Uterus (tissue), 4 donors: ENCODE measurements around the gene CHST3. TPM values are rescaled to one million over a fixed set of nuclear protein-coding genes. Genes with fewer than 3 reads are reported as not detected.

ENCODE experiments used
- DNase-seq, 2 donors: peaks; one replicate each; pipeline ENCODE4 v3.0.0-alpha.2; 2019 to 2020
- H3K27ac ChIP-seq, 2 donors: fragments of 200-600 bp; sonication (generic); 1 replicate in 1 of 2; 2 replicates in 1 of 2; pipeline ENCODE4 v1.5.1; 2016 to 2018
- H3K27me3 ChIP-seq, 2 donors: fragments of 200-600 bp; sonication (generic); one replicate each; pipeline ENCODE4 v1.5.1; 2018 to 2019; ENCODE audit warnings: control low read depth in 1 of 2
- H3K36me3 ChIP-seq, 2 donors: fragments of 200-600 bp; sonication (generic); one replicate each; pipeline ENCODE4 v1.5.1; 2019; ENCODE audit warnings: control low read depth in 1 of 2
- H3K4me1 ChIP-seq, 2 donors: fragments of 200-600 bp; sonication (generic); one replicate each; pipeline ENCODE4 v1.5.1; 2018 to 2019; ENCODE audit warnings: control low read depth in 1 of 2
- H3K4me3 ChIP-seq, 2 donors: fragments of 200-600 bp; sonication (generic); 1 replicate in 1 of 2; 2 replicates in 1 of 2; pipeline ENCODE4 v1.5.1; 2018 to 2019; ENCODE audit warnings: mild to moderate bottlenecking in 1 of 2
- H3K9me3 ChIP-seq, 2 donors: fragments of 200-600 bp; sonication (generic); one replicate each; pipeline ENCODE4 v1.5.1; 2019; ENCODE audit warnings: control low read depth in 1 of 2
- POLR2A ChIP-seq, 2 donors: fragments of 450-650 bp; IDR thresholded peaks; one replicate each; pipeline ENCODE4 v1.6.1; 2016; ENCODE audit warnings: antibody characterized with exemption in 2 of 2, mild to moderate bottlenecking in 1 of 2, moderate library complexity in 1 of 2
- intact Hi-C: fragments of 100-400 bp; cut with DNase I; formaldehyde crosslinking; loops from one replicate; pipeline ENCODE4 v1.15.1; 2023; ENCODE audit warnings: low total_unique reads
- total RNA-seq, 4 donors: library from RNA; depleted of rRNA in 3 of 4; stranded (reverse); fragments of >200 nt in 3 of 4; gene quantifications; one replicate each; pipeline versions ENCODE4 v1.1.0 to v1.2.4, GENCODE V29; 2014 to 2023
- TF ChIP-seq, protein P1 (sequence below), 4 experiments: fragments of 200-600 bp in 2 of 4; fragments of 450-650 bp in 2 of 4; sonication (generic) in 2 of 4; IDR thresholded peaks; one replicate each; pipeline ENCODE4 v1.5.1; 2016 to 2019; ENCODE audit warnings: antibody characterized with exemption in 4 of 4, mild to moderate bottlenecking in 2 of 4, moderate library complexity in 1 of 4
- donor health status: DM: yes; HTN: yes; CAD: no.

CHST3 gene
- total RNA-seq, 4 donors from 2014 or later = 12.3 to 44.7 (median 28.1) TPM

- H3K4me3 ChIP-seq = no peak overlapping the region
- no peak for TF ChIP-seq POLR2A (IDR thresholded peaks at IDR 0.05)
- peak overlapping the region; percentile 9 to 78 for H3K27ac ChIP-seq
- H3K27me3 ChIP-seq = no peaks in the 10 kb centered on the region
- intact Hi-C loops = no loop called here
- no peaks in the 10 kb centered on the region for H3K9me3 ChIP-seq
- H3K36me3 ChIP-seq = no peaks in the 10 kb centered on the region
- peaks cover 0 to 7% of the 10 kb centered on the region in 2 donors for H3K4me1 ChIP-seq
- DNase-seq = no peak
Observed at GRCh38 chr10:71968553-71969474, 4.6 kb downstream of the CHST3 start.

DNA sequence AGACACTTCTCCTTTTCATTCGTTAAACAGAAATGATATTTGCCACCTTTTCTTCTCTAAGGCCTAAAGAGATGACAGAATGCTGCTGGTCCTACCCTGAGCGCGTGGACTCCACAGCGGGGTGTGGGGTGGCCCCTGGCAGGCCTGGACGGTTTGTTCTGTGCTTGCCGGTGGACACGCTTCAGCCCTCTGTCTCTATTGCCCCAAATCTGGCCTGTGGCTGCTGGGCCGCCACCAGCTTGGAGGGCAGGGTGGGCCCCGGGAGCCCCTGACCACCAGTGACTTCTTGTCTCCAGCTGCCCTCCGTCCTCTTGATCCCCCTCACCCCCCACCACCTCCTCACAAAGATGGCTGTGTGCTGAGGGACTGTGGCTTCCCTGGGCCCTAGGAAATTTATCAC is 5.7 kb downstream of the CHST3 start:
- H3K4me1 ChIP-seq = peaks cover 7 to 8% of the 10 kb centered on the region in 2 donors

GRCh38 chr10:71970331-71970730 is 6.1 kb downstream of the CHST3 start:
- Histone ChIP-seq H3K27ac (peak overlapping the region; percentile 22 to 78), H3K9me3 (no peaks in the 10 kb centered on the region), H3K36me3 (no peaks in the 10 kb centered on the region), H3K27me3 (no peaks in the 10 kb centered on the region), H3K4me3 (no peak overlapping the region), H3K4me1 (peaks cover 10 to 12% of the 10 kb centered on the region in 2 donors)
- intact Hi-C loops = no loop called here
- no peak for DNase-seq
- TF ChIP-seq, protein P1, sequence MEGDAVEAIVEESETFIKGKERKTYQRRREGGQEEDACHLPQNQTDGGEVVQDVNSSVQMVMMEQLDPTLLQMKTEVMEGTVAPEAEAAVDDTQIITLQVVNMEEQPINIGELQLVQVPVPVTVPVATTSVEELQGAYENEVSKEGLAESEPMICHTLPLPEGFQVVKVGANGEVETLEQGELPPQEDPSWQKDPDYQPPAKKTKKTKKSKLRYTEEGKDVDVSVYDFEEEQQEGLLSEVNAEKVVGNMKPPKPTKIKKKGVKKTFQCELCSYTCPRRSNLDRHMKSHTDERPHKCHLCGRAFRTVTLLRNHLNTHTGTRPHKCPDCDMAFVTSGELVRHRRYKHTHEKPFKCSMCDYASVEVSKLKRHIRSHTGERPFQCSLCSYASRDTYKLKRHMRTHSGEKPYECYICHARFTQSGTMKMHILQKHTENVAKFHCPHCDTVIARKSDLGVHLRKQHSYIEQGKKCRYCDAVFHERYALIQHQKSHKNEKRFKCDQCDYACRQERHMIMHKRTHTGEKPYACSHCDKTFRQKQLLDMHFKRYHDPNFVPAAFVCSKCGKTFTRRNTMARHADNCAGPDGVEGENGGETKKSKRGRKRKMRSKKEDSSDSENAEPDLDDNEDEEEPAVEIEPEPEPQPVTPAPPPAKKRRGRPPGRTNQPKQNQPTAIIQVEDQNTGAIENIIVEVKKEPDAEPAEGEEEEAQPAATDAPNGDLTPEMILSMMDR (IDR thresholded peaks at IDR 0.05) = peak in 1 of 4 experiments; percentile 32
- TF ChIP-seq POLR2A (IDR thresholded peaks at IDR 0.05) = peak in 1 of 2 donors; percentile 12

More for the DNA sequence above, 5.7 kb downstream of the CHST3 start:
- TF ChIP-seq, protein P1 (IDR thresholded peaks at IDR 0.05) = no peak
- intact Hi-C loops = no loop called here
- peak overlapping the region; percentile 22 to 78 for H3K27ac ChIP-seq
- no peak for DNase-seq
- H3K4me3 ChIP-seq = no peak overlapping the region
- no peaks in the 10 kb centered on the region for H3K9me3 ChIP-seq
- H3K36me3 ChIP-seq = no peaks in the 10 kb centered on the region
- no peaks in the 10 kb centered on the region for H3K27me3 ChIP-seq

GRCh38 chr10:71970869-71971268 is 6.7 kb downstream of the CHST3 start:
- Histone ChIP-seq H3K9me3 (no peaks in the 10 kb centered on the region), H3K4me3 (no peak overlapping the region), H3K36me3 (no peaks in the 10 kb centered on the region), H3K4me1 (peaks cover 12 to 17% of the 10 kb centered on the region in 2 donors), H3K27me3 (no peaks in the 10 kb centered on the region), H3K27ac (peak overlapping the region in 1 of 2 donors; percentile 78)
- intact Hi-C loops = no loop called here
- no peak for TF ChIP-seq POLR2A (IDR thresholded peaks at IDR 0.05)
- TF ChIP-seq, protein P1 (IDR thresholded peaks at IDR 0.05) = no peak
- DNase-seq = no peak

DNA sequence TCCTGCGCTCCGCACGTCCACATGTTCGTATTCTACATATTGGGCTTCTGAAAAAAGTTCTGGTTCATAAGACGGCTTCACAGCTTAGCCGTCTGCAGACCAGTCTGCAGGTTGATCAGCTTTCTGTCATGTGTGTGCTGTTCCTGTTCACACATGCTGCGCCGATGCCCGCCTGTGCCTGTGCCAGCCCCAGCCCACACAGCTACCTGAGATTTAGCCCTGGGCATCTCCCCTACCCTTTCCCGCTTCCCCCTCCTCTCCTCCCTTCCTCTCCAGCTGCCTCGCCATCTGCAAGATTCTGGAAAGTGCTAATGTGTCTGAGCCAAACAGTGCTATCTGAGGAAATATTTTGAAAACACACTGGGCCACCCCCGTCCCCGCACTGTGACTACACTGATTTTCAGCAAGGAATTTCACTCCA is 7.1 kb downstream of the CHST3 start:
- intact Hi-C loops = no loop called here
- no peaks in the 10 kb centered on the region for H3K9me3 ChIP-seq
- no peak for DNase-seq
- H3K36me3 ChIP-seq = no peaks in the 10 kb centered on the region
- no peak overlapping the region for H3K4me3 ChIP-seq
- no peak for TF ChIP-seq POLR2A (IDR thresholded peaks at IDR 0.05)
- TF ChIP-seq, protein P1 (IDR thresholded peaks at IDR 0.05) = no peak
- peaks cover 12 to 22% of the 10 kb centered on the region in 2 donors for H3K4me1 ChIP-seq
- peak overlapping the region; percentile 19 to 78 for H3K27ac ChIP-seq
- no peaks in the 10 kb centered on the region for H3K27me3 ChIP-seq
